CD4-positive, alpha-beta T cell (primary cell): ENCODE results near the gene MAMDC4. TPM values are rescaled to one million over a fixed set of nuclear protein-coding genes. Genes with fewer than 3 reads are reported as not detected.
A peak's percentile ranks its signal among the peaks of the same experiment; 100 is the strongest.
"Not testable (repeated sequence)": the region's sequence is repeated elsewhere in the genome, so short reads cannot be mapped to it uniquely, and the experiment has no call there.

Experiments used
- ATAC-seq: fragments of 200-7000 bp; cut with Tn5 transposase; one replicate; pipeline ENCODE4 v1.10.0; 2022; ENCODE audit warnings: mild to moderate bottlenecking; ENCODE audit not compliant: poor library complexity
- CTCF ChIA-PET: fragments of 350-600 bp; sonication (Branson Sonifier 250); formaldehyde crosslinking; loops from one replicate; lab custom pipeline; 2021; ENCODE audit warnings: antibody characterized with exemption, inconsistent platforms; lab: Charles Lee
- POLR2A ChIA-PET: fragments of 350-600 bp; sonication (Branson Sonifier 250); formaldehyde crosslinking; loops from one replicate; lab custom pipeline; 2021; ENCODE audit warnings: antibody characterized with exemption, inconsistent platforms; lab: Charles Lee
- DNase-seq, 14 experiments: peaks; one replicate each; pipeline ENCODE4 v3.0.0-alpha.2; 2013 to 2020; ENCODE audit warnings: mixed read lengths in 2 of 14
- H3K27ac ChIP-seq, 2 donors: one replicate each; pipeline versions ENCODE4 v1.5.1 to v1.7.0; 2013; ENCODE audit warnings: low read length in 2 of 2, low read depth in 1 of 2, mild to moderate bottlenecking in 1 of 2
- H3K27me3 ChIP-seq, 2 experiments: 1 replicate in 1 of 2; 2 replicates in 1 of 2; pipeline versions ENCODE4 v1.6.1 to v1.7.0; 2013; ENCODE audit warnings: low read length in 2 of 2, control low read depth in 1 of 2, mild to moderate bottlenecking in 1 of 2, moderate library complexity in 1 of 2; ENCODE audit not compliant: insufficient read depth in 2 of 2, control insufficient read depth in 1 of 2
- H3K36me3 ChIP-seq: one replicate; pipeline ENCODE4 v1.6.1; 2013; ENCODE audit warnings: low read length, control low read depth; ENCODE audit not compliant: insufficient read depth
- H3K4me1 ChIP-seq: one replicate; pipeline ENCODE4 v1.6.1; 2013; ENCODE audit warnings: low read length, control low read depth; ENCODE audit not compliant: insufficient read depth
- H3K4me3 ChIP-seq: one replicate; pipeline ENCODE4 v1.5.1; 2013; ENCODE audit warnings: mild to moderate bottlenecking, low read length, moderate library complexity
- H3K9me3 ChIP-seq, 2 experiments: 1 replicate in 1 of 2; 2 replicates in 1 of 2; pipeline versions ENCODE4 v1.6.1 to v1.7.0; 2013; ENCODE audit warnings: low read length in 2 of 2, mild to moderate bottlenecking in 2 of 2, control low read depth in 1 of 2, moderate library complexity in 1 of 2; ENCODE audit not compliant: control insufficient read depth in 1 of 2, insufficient read depth in 1 of 2
- H3K27ac Mint-ChIP-seq: one replicate; pipeline ENCODE4 v1.8.0; 2020; ENCODE audit warnings: mixed read lengths
- H3K27me3 Mint-ChIP-seq: one replicate; pipeline ENCODE4 v1.8.0; 2021; ENCODE audit warnings: mixed read lengths
- H3K36me3 Mint-ChIP-seq: one replicate; pipeline ENCODE4 v1.8.0; 2021; ENCODE audit warnings: low read depth, mixed read lengths
- H3K4me1 Mint-ChIP-seq: one replicate; pipeline ENCODE4 v1.8.0; 2021; ENCODE audit warnings: low read depth, mixed read lengths
- H3K4me3 Mint-ChIP-seq: one replicate; pipeline ENCODE4 v1.8.0; 2020; ENCODE audit warnings: mild to moderate bottlenecking, mixed read lengths
- H3K9me3 Mint-ChIP-seq: one replicate; pipeline ENCODE4 v1.8.0; 2020; ENCODE audit warnings: mixed read lengths
- CTCF ChIP-seq: fragments of 200-600 bp; IDR thresholded peaks from one replicate; pipeline ENCODE4 v1.8.0; 2022; ENCODE audit warnings: antibody characterized with exemption, mild to moderate bottlenecking
- intact Hi-C, 2 experiments: fragments of 100-400 bp; cut with DNase I in 1 of 2; cut with micrococcal nuclease in 1 of 2; formaldehyde crosslinking; loops; one replicate each; pipeline versions ENCODE4 v1.15.1 to v1.9.0; 2023 to 2025; cut with DNase I, micrococcal nuclease
- total RNA-seq, 174 experiments: library from RNA in 2 of 174; stranded (reverse) in 2 of 174; gene quantifications; one replicate each; pipeline ENCODE4 v1.2.3 and lab custom pipeline; 2021 to 2026

Gene MAMDC4
- total RNA-seq, 2 experiments from 2014 or later: 2.2 to 3.4 TPM

- POLR2A ChIA-PET: interaction anchor here (0.8 to 2.6 kb wide), 12 partner anchors 10 to 358 kb away, joined by 3 to 15 read pairs (median 3); partner anchors contain the start of genes EDF1, MAN1B1 and PAXX
- Histone ChIP-seq H3K27me3 (no peaks in the 10 kb centered on the region), H3K27ac (peak overlapping the region; percentile 68 to 77), H3K36me3 (no peaks in the 10 kb centered on the region), H3K4me3 (peak overlapping the region; percentile 54), H3K9me3 (no peaks in the 10 kb centered on the region), H3K4me1 (peaks cover 49% of the 10 kb centered on the region)
- Mint-ChIP-seq H3K27ac (peak overlapping the region; percentile 93), H3K4me1 (peaks cover 23% of the 10 kb centered on the region), H3K9me3 (no peaks in the 10 kb centered on the region), H3K4me3 (peak overlapping the region; percentile 83), H3K27me3 (no peaks in the 10 kb centered on the region), H3K36me3 (no peaks in the 10 kb centered on the region)
- TF ChIP-seq CTCF: no peak
- DNase-seq (peak; percentile 58 to 95 (median 81)), ATAC-seq (peak; percentile 54)
- CTCF ChIA-PET: interaction anchor here (0.9 to 3.4 kb wide), 8 partner anchors 10 to 164 kb away, joined by 3 to 18 read pairs (median 4); partner anchors contain the start of genes AJM1 and FBXW5
- intact Hi-C loops: loop anchor here in 1 of 2 experiments (2.0 kb wide), 1 partner anchor 40 kb away; the partner anchor contains the start of gene AJM1
Measured at GRCh38 chr9:136882109-136882946, 30.2 kb downstream of the MAMDC4 start.

GRCh38 chr9:136882947-136883283, 30.8 kb downstream of the MAMDC4 start:
- H3K27me3 Mint-ChIP-seq, H3K9me3 ChIP-seq, H3K36me3 Mint-ChIP-seq, H3K27me3 ChIP-seq, DNase-seq, H3K9me3 Mint-ChIP-seq, ATAC-seq, H3K36me3 ChIP-seq: not testable (repeated sequence)
- intact Hi-C loops: loop anchor here in 1 of 2 experiments (2.0 kb wide), 1 partner anchor 40 kb away; the partner anchor contains the start of gene AJM1
- Mint-ChIP-seq H3K4me3 (peak overlapping the region; percentile 83), H3K4me1 (peaks cover 26% of the 10 kb centered on the region), H3K27ac (peak overlapping the region; percentile 93)
- Histone ChIP-seq H3K27ac (peak overlapping the region; percentile 68 to 77), H3K4me1 (peaks cover 54% of the 10 kb centered on the region), H3K4me3 (peak overlapping the region; percentile 54)
- CTCF ChIA-PET: interaction anchor here (1.0 to 3.4 kb wide), 5 partner anchors 11 to 61 kb away, joined by 3 to 18 read pairs (median 6); partner anchors contain the start of genes AJM1 and FBXW5
- POLR2A ChIA-PET: interaction anchor here (1.4 to 2.6 kb wide), 2 partner anchors 13 to 20 kb away, joined by 4 to 15 read pairs; no protein-coding TSS in a partner anchor

GRCh38 chr9:136883670-136884069, 31.5 kb downstream of the MAMDC4 start:
- not testable (repeated sequence) for H3K27ac ChIP-seq

More at GRCh38 chr9:136883670-136884069, 31.5 kb downstream of the MAMDC4 start:
- H3K27me3 ChIP-seq, H3K36me3 Mint-ChIP-seq, DNase-seq, H3K27ac Mint-ChIP-seq, H3K4me3 ChIP-seq, ATAC-seq, H3K9me3 Mint-ChIP-seq, H3K4me3 Mint-ChIP-seq, H3K9me3 ChIP-seq, H3K36me3 ChIP-seq, H3K27me3 Mint-ChIP-seq: not testable (repeated sequence)
- peaks cover 26% of the 10 kb centered on the region for H3K4me1 Mint-ChIP-seq
- POLR2A ChIA-PET: interaction anchor here (2.6 kb wide), 1 partner anchor 19 kb away, joined by 15 read pairs; no protein-coding TSS in a partner anchor
- H3K4me1 ChIP-seq: peaks cover 61% of the 10 kb centered on the region
- intact Hi-C loops: loop anchor here in 1 of 2 experiments (2.0 kb wide), 1 partner anchor 41 kb away; the partner anchor contains the start of gene AJM1
- CTCF ChIA-PET: interaction anchor here (3.4 kb wide), 1 partner anchor 41 kb away, joined by 18 read pairs; the partner anchor contains the start of gene AJM1
